GM12878 (cell line): ENCODE data around the gene ACACB. TPM values are rescaled to one million over a fixed set of nuclear protein-coding genes. Genes with fewer than 3 reads are reported as not detected.

Experiments used
- ATAC-seq: fragments of 200-7000 bp; cut with Tn5 transposase; 3 replicates; pipeline ENCODE4 v1.9.1; 2020; ENCODE audit warnings: mild to moderate bottlenecking, moderate library complexity
- BruUV-seq: library from RNA; stranded (reverse); fragments of 400-500 nt; replicated peaks from 2 replicates; lab custom pipeline; 2021; lab: Mats Ljungman, UMichigan
- CTCF ChIA-PET: fragments of 300-600 bp; sonication (Branson Sonifier 250); formaldehyde crosslinking; extraction: SDS; loops from one replicate; lab custom pipeline; 2021; ENCODE audit warnings: inconsistent platforms; lab: Yijun Ruan, JAX
- POLR2A ChIA-PET: fragments of 350-600 bp; formaldehyde crosslinking; extraction: SDS; loops from one replicate; lab custom pipeline; 2021; ENCODE audit warnings: inconsistent platforms; lab: Charles Lee
- RAD21 ChIA-PET: fragments of 300-600 bp; sonication (Branson Sonifier 250); formaldehyde crosslinking; loops from one replicate; lab custom pipeline; 2023; ENCODE audit warnings: antibody characterized with exemption; ENCODE audit not compliant: unreplicated experiment; lab: Charles Lee
- SMC1A ChIA-PET: fragments of 300-600 bp; sonication (Branson Sonifier 250); formaldehyde crosslinking; loops from one replicate; lab custom pipeline; 2023; ENCODE audit not compliant: unreplicated experiment, uncharacterized antibody; lab: Charles Lee
- DNase-seq: peaks from one replicate; pipeline ENCODE4 v3.0.0-alpha.2; 2011; ENCODE audit warnings: low read depth, low spot score
- FAIRE-seq: peaks from 3 replicates; lab custom pipeline; 2011; peaks lifted over from hg19 to GRCh38; lab: Jason Lieb, UNC
- H2AFZ ChIP-seq: 2 replicates; pipeline ENCODE4 v1.6.0; 2011; ENCODE audit warnings: low read depth, low read length, control low read depth; ENCODE audit not compliant: control insufficient read depth
- H3K27ac ChIP-seq: 2 replicates; pipeline ENCODE4 v1.5.1; 2011; ENCODE audit warnings: control low read depth; ENCODE audit not compliant: control insufficient read depth, insufficient read depth
- H3K27me3 ChIP-seq, 2 experiments: replicated peaks in 1 of 2; 2 replicates each; pipeline versions ENCODE4 v1.6.0 to v1.6.1; 2011; ENCODE audit warnings: low read length in 1 of 2; ENCODE audit not compliant: control insufficient read depth in 2 of 2, insufficient read depth in 2 of 2
- H3K36me3 ChIP-seq, 2 experiments: 2 replicates each; pipeline ENCODE4 v1.5.1; 2011; ENCODE audit warnings: low read length in 1 of 2; ENCODE audit not compliant: control insufficient read depth in 2 of 2, insufficient read depth in 2 of 2
- H3K4me1 ChIP-seq: 2 replicates; pipeline ENCODE4 v1.6.1; 2011; ENCODE audit warnings: mild to moderate bottlenecking, low read length, moderate library complexity, mixed read lengths; ENCODE audit not compliant: control insufficient read depth, insufficient read depth
- H3K4me2 ChIP-seq: 2 replicates; pipeline ENCODE4 v1.6.0; 2011; ENCODE audit warnings: control low read depth; ENCODE audit not compliant: control insufficient read depth, insufficient read depth
- H3K4me3 ChIP-seq: fragments of 200-600 bp; sonication (generic); 2 replicates; pipeline ENCODE4 v1.5.1; 2016
- H3K79me2 ChIP-seq: 2 replicates; pipeline ENCODE4 v1.6.0; 2011; ENCODE audit warnings: low read length; ENCODE audit not compliant: control insufficient read depth, insufficient read depth
- H3K9ac ChIP-seq: 2 replicates; pipeline ENCODE4 v1.8.0; 2011; ENCODE audit warnings: low read length, control low read depth, mixed read lengths; ENCODE audit not compliant: control insufficient read depth, insufficient read depth
- H3K9me3 ChIP-seq: replicated peaks from 3 replicates; pipeline ENCODE4 v1.5.1; 2011; ENCODE audit warnings: mild to moderate bottlenecking, low read length; ENCODE audit not compliant: control insufficient read depth, insufficient read depth
- H4K20me1 ChIP-seq: 2 replicates; pipeline ENCODE4 v1.6.0; 2011; ENCODE audit not compliant: control insufficient read depth, insufficient read depth
- CEBPB ChIP-seq, 2 experiments: fragments of 150-350 bp in 1 of 2; IDR thresholded peaks; 2 replicates each; pipeline ENCODE4 v1.6.1; 2012 to 2014; ENCODE audit warnings: low read depth in 2 of 2, low read length in 2 of 2, borderline replicate concordance in 1 of 2, inconsistent platforms in 1 of 2
- CUX1 ChIP-seq: IDR thresholded peaks from 2 replicates; pipeline ENCODE4 v1.6.1; 2012; ENCODE audit warnings: improper control_type of control experiment, low read depth, low read length; ENCODE audit not compliant: insufficient replicate concordance
- STAT1 ChIP-seq: fragments of 450-650 bp; conservative IDR thresholded peaks from 2 replicates; pipeline ENCODE4 v1.6.1; 2014; ENCODE audit warnings: antibody characterized with exemption, mild to moderate bottlenecking
- WGBS: methylation state at CpG from one replicate; pipeline ENCODE4 v1.1.6; 2016; ENCODE audit warnings: low lambda C conversion rate; ENCODE audit not compliant: insufficient replicate concordance, insufficient coverage; ENCODE audit errors: missing lambda C conversion rate; 5-methylcytosine and 5-hydroxymethylcytosine counted together
- in situ Hi-C: fragments of 300-500 bp; cut with MboI; formaldehyde crosslinking; loops from 9 replicates; pipeline ENCODE4 v1.14.3; 2018; ENCODE audit warnings: mixed read lengths
- intact Hi-C: fragments of 100-400 bp; cut with micrococcal nuclease; formaldehyde crosslinking; loops from one replicate; pipeline ENCODE4 v1.14.2; 2022; ENCODE audit not compliant: unreplicated experiment
- polyA plus RNA-seq, 11 experiments: library from polyadenylated mRNA; depleted of rRNA in 4 of 11; unstranded in 6 of 11; stranded (reverse) in 5 of 11; fragments of >200 nt; fragmentation: Nextera tagmentation in 4 of 11; fragmentation: Illumina TruSeq in 1 of 11; extraction: Ambion mirVana in 4 of 11; extraction: Trizol in 1 of 11; gene quantifications; 1 replicate in 1 of 11; 2 replicates in 10 of 11; pipeline versions ENCODE4 v1.2.1 to v1.2.3, GENCODE V29; 2011 to 2016; ENCODE audit warnings: inconsistent platforms in 2 of 11, missing spikeins in 2 of 11, low read depth in 1 of 11
- total RNA-seq, 4 experiments: library from RNA; depleted of rRNA in 3 of 4; stranded (reverse); fragments of >200 nt in 3 of 4; fragmentation: Illumina TruSeq in 1 of 4; extraction: Trizol in 1 of 4; gene quantifications; 2 replicates each; pipeline versions ENCODE4 v1.2.1 to v1.2.3, GENCODE V29; 2013 to 2021

ACACB gene
- total and polyA plus RNA-seq, 10 of the 15 experiments (the other 5 are each of a cell fraction or from before 2014, with no cell fraction given) = 0.05 to 1.9 (median 0.38) TPM; not detected in 2

GRCh38 chr12:109069307-109070271 lies 46.8 kb upstream of the ACACB start:
- no peak overlapping the region for H3K27ac ChIP-seq
- no TSS peak for BruUV-seq
- DNase-seq = no peak
- 90% methylated on average over 17 of the region's 17 CpGs for WGBS
- TF ChIP-seq CUX1 = no peak
- TF ChIP-seq STAT1 = no peak
- TF ChIP-seq CEBPB (IDR thresholded peaks at IDR 0.05; ENCODE audit: borderline replicate concordance in 1 of 2, low read depth in 2 of 2, low read length in 2 of 2) = no peak
- ATAC-seq = no peak
- H3K9ac ChIP-seq = no peak overlapping the region
- intact Hi-C loops (no loop called here), in situ Hi-C loops (no loop called here)
- H2AFZ ChIP-seq = no peak overlapping the region
- no peaks in the 10 kb centered on the region for H3K79me2 ChIP-seq
- no peaks in the 10 kb centered on the region for H3K4me1 ChIP-seq
- ChIA-PET RAD21 (interaction anchor here (1.0 kb wide), 1 partner anchor 17 kb away, joined by 3 read pairs; the partner anchor contains the start of gene USP30), CTCF (interaction anchor here (0.7 to 1.0 kb wide), 2 partner anchors 23 to 45 kb away, joined by 3 read pairs; no protein-coding TSS in a partner anchor), POLR2A (no interaction called here), SMC1A (interaction anchor here (1.5 kb wide), 1 partner anchor 17 kb away, joined by 3 read pairs; no protein-coding TSS in a partner anchor)
- FAIRE-seq = no peak
- H3K4me2 ChIP-seq = no peak overlapping the region
- H3K4me3 ChIP-seq = no peak overlapping the region
- H3K9me3 ChIP-seq = no peaks in the 10 kb centered on the region
- no peaks in the 10 kb centered on the region for H3K27me3 ChIP-seq
- H4K20me1 ChIP-seq = no peaks in the 10 kb centered on the region
- H3K36me3 ChIP-seq = no peaks in the 10 kb centered on the region; a peak in 1 of 4 replicates
